AG09309 (cell line): Measurements from ENCODE around the gene SBSN.
"Not testable (repeated sequence)": the region's sequence is repeated elsewhere in the genome, so short reads cannot be mapped to it uniquely, and the experiment has no call there.

ENCODE experiments used
- DNase-seq: peaks from one replicate; pipeline ENCODE4 v3.0.0-alpha.2; 2010; ENCODE audit warnings: low read depth
- H3K4me3 ChIP-seq: 2 replicates; pipeline ENCODE4 v1.5.1; 2011; ENCODE audit warnings: mild to moderate bottlenecking, low read depth, low read length, moderate library complexity; ENCODE audit not compliant: control insufficient read depth
- TF ChIP-seq, protein P1 (sequence below): IDR thresholded peaks from 2 replicates; pipeline ENCODE4 v1.5.1; 2011; ENCODE audit warnings: mild to moderate bottlenecking, low read depth, low read length, inconsistent platforms; ENCODE audit not compliant: insufficient read depth, control insufficient read depth; ENCODE audit errors: missing control alignments

The SBSN gene

DNA sequence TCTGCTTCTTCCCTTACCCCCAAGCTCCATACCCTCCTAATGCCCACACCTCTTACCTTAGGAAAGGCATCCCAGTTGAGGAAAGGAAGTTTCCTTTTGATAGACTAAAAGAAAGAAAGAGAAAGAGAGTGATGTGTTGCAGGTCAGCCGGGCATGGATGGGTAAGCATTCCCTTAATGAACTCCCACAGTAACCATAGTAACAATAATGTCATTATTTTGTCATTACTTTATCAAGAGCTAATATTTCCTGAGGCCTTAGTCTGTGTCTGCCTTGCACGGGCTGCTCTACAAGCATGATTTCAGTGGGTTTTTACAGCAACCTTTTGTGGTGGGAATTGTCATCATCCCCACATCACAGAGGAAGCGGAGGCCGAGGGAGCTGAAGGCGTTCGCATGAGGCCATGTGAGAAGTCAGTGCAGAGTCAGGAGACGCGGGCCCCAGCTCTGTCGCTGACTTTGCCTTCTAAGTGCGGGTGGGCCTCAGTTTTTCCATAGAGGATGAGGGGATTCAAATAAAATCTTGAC is 40.4 kb downstream of the SBSN start:
- TF ChIP-seq, protein P1, sequence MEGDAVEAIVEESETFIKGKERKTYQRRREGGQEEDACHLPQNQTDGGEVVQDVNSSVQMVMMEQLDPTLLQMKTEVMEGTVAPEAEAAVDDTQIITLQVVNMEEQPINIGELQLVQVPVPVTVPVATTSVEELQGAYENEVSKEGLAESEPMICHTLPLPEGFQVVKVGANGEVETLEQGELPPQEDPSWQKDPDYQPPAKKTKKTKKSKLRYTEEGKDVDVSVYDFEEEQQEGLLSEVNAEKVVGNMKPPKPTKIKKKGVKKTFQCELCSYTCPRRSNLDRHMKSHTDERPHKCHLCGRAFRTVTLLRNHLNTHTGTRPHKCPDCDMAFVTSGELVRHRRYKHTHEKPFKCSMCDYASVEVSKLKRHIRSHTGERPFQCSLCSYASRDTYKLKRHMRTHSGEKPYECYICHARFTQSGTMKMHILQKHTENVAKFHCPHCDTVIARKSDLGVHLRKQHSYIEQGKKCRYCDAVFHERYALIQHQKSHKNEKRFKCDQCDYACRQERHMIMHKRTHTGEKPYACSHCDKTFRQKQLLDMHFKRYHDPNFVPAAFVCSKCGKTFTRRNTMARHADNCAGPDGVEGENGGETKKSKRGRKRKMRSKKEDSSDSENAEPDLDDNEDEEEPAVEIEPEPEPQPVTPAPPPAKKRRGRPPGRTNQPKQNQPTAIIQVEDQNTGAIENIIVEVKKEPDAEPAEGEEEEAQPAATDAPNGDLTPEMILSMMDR = no peak
- no peak for DNase-seq
- H3K4me3 ChIP-seq = no peak overlapping the region

DNA sequence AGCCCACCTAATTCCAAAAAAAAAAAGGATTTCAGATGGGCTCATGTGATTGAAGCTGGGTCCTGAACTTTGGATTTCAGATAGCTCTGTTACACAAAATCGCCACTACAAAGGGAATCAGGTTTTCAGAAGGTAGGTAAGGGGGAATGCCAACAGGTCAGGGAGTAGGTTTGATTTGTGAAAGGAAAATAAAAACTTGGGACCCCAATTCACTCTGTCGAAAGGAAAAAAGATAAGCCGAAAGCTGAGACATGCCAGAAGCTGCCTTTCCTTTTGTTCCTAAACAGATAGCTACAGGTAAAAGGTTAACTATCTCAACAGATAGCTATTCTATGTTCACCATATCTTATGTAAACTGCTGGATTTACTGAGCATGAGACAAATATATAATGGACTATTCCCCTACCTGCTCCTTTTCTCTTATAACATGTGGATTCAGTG is 41.8 kb downstream of the SBSN start:
- TF ChIP-seq, protein P1 = no peak
- no peak overlapping the region for H3K4me3 ChIP-seq
- DNase-seq = no peak

DNA sequence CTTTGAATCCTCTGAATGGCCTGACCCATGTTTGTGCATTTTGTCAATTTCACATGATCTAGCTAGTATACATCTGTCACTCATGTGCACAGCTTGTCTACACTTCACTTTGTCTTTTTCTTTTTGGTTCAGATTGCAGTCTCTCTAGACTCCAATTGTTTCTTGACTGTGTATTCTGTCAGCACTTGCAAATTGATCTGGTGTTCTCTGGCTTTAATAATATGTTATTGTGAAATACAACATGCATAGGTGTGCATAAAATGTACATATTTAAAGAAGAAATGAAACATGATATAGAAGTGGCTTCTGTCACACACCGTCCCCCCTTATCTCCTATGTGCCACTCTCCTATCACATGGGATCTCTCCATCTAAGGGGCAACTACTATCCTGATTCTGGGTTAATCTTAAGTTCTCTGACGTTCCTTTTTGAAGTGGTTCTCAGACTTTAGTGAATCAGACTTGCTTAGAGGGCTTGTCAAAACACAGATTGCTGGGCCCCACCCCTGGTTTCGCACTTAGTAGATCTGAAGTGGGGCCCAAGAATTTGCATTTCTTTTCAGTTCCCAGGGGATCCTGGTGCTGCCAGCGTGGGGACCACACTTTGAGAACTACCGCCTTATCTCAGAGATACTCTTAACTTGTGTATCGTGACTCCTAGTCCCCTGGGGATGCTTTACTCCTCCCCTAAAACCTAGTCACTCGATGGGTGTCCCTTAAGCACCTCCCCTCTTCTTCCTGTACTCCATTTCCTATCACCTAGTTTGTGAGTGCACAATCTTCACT is 43.7 kb downstream of the SBSN start:
- H3K4me3 ChIP-seq = no peak overlapping the region
- TF ChIP-seq, protein P1 = no peak
- no peak for DNase-seq

DNA sequence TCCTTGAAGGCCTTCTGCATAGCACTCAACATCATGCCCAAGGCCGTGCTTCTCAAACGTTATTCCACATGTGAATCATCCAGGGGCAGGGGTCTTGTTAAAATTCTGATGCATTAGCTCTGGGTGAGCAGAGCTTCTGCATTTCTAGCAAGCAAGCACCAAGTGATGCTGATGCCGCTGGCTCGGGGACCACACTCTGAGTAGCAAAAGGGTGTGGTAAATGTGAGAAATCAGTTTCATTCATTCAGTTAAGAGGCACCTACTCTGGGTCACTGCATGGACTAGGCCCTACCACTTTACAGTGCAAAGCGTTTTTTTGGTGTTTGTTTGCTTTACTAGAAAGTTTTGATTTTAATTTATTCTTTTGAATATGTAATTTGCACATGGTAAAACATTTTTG is 45.0 kb downstream of the SBSN start:
- no peak overlapping the region for H3K4me3 ChIP-seq
- no peak for DNase-seq
- TF ChIP-seq, protein P1 = no peak

DNA sequence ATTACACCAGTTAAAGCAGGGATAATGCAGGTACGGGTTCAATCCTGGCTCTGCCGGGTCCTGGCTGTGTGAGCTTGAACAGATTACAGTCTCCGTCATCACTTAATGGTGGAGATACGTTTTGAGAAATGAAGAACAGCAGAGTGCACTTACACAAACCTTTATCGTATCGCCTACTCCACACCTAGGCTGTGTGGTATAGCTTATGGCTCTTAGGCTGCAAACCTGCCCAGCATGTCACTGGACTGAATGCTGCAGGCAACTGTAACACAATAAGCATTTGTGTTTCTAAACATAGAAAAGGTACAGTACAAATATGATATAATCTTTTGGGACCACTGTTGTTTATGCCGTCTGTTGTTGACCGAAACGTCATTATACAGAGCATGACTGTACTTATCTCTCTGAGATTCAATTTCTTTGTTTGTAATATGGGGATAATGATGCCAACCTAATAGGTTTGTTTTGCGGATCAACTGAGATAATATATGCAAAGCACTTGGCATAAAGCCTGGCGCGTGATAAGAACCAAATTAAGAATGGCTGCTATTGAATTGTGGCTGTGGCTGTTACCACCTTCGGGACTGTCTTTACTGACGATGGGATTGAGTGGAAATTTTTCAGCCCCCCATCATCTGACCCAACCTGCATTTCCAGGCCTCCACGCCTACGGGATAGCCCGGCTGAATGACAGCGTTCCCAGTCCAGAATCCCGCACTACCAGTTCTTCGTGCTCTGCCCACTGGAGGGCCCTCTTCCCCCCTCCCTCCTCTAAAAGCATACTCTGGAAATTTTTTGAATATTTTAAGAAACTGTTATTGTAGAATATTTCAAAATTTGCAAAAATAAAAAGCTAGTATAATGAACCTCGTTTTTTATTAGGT is 49.1 kb downstream of the SBSN start:
- H3K4me3 ChIP-seq = no peak overlapping the region
- TF ChIP-seq, protein P1 = no peak
- DNase-seq = no peak

DNA sequence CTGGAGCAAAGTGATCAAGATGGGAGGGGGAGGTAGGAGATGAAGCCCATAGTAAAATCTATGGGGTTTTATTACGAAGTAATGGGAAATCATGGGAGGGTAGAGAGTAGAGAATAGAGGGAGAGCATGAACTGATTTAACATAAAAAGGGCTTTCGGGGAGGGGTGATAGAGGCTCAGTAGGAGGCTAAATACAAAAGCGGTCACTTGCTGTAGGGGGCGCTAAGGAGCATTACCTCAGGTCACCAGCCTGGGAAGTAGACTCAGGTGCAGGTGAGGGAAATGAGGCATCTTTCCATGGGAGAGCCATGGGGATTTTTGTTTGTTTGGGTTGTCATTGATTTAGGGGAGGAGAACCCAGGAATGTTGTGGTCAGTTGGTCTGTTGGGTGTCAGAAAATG is 52.0 kb downstream of the SBSN start:
- DNase-seq = no peak
- TF ChIP-seq, protein P1 = no peak
- no peak overlapping the region for H3K4me3 ChIP-seq

DNA sequence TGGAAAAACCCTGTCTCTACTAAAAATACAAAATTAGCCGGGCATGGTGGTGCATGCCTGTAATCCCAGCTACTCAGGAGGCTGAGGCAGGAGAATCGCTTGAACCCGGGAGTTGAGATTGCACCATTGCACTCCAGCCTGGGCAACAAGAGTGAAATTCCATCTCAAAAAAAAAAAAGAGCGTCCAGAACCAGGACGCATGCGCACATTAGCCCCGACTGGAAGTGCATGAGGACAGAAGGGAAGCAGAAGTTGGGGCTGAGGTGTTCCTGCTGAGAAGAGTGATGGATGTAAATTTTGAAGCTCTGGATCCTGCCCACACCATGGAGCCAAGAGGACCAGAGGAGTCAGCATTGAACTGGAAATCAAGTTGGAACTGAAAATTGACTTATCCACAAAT is 53.5 kb downstream of the SBSN start:
- DNase-seq, H3K4me3 ChIP-seq: not testable (repeated sequence)
